CD8-positive, alpha-beta memory T cell (primary cell): ENCODE results near the gene TTC4. TPM values are rescaled to one million over a fixed set of nuclear protein-coding genes. Genes with fewer than 3 reads are reported as not detected.

Source experiments
- CTCF ChIA-PET: fragments of 350-600 bp; sonication (Branson Sonifier 250); formaldehyde crosslinking; loops from one replicate; lab custom pipeline; 2021; ENCODE audit warnings: antibody characterized with exemption; lab: Charles Lee
- POLR2A ChIA-PET: fragments of 350-600 bp; sonication (Branson Sonifier 250); formaldehyde crosslinking; loops from one replicate; lab custom pipeline; 2021; ENCODE audit warnings: antibody characterized with exemption; lab: Charles Lee
- DNase-seq, 5 donors: peaks; one replicate each; pipeline versions ENCODE4 v3.0.0 to v3.0.0-alpha.2; 2020 to 2022; ENCODE audit warnings: mixed read lengths in 1 of 5
- H3K27ac ChIP-seq: one replicate; pipeline ENCODE4 v1.7.0; 2013; ENCODE audit warnings: low read depth, mild to moderate bottlenecking, low read length, moderate library complexity
- H3K27me3 ChIP-seq: 2 replicates; pipeline ENCODE4 v1.7.0; 2013; ENCODE audit warnings: low read length, mild to moderate bottlenecking; ENCODE audit not compliant: insufficient read depth, poor library complexity, severe bottlenecking
- H3K36me3 ChIP-seq: 2 replicates; pipeline ENCODE4 v1.7.0; 2013; ENCODE audit warnings: mild to moderate bottlenecking, low read length, moderate library complexity; ENCODE audit not compliant: insufficient read depth
- H3K4me1 ChIP-seq: 2 replicates; pipeline ENCODE4 v1.7.0; 2013; ENCODE audit warnings: mild to moderate bottlenecking, low read length, moderate library complexity; ENCODE audit not compliant: insufficient read depth
- H3K4me3 ChIP-seq: 2 replicates; pipeline ENCODE4 v1.7.0; 2013; ENCODE audit warnings: mild to moderate bottlenecking, low read length
- H3K9me3 ChIP-seq: 2 replicates; pipeline ENCODE4 v1.7.0; 2013; ENCODE audit warnings: mild to moderate bottlenecking, low read length
- H3K27ac Mint-ChIP-seq, 8 donors: one replicate each; pipeline ENCODE4 v1.8.0; 2020 to 2021; ENCODE audit warnings: mixed read lengths in 8 of 8, mild to moderate bottlenecking in 6 of 8, inconsistent platforms in 3 of 8, moderate library complexity in 3 of 8
- H3K27me3 Mint-ChIP-seq, 2 donors: one replicate each; pipeline ENCODE4 v1.8.0; 2020 to 2021; ENCODE audit warnings: mixed read lengths in 2 of 2, mild to moderate bottlenecking in 1 of 2, moderate library complexity in 1 of 2
- H3K36me3 Mint-ChIP-seq, 3 donors: one replicate each; pipeline ENCODE4 v1.8.0; 2020 to 2021; ENCODE audit warnings: mixed read lengths in 3 of 3, inconsistent platforms in 1 of 3, mild to moderate bottlenecking in 1 of 3
- H3K4me1 Mint-ChIP-seq, 3 donors: one replicate each; pipeline ENCODE4 v1.8.0; 2020 to 2021; ENCODE audit warnings: mixed read lengths in 3 of 3, inconsistent platforms in 1 of 3, mild to moderate bottlenecking in 1 of 3
- H3K4me3 Mint-ChIP-seq, 7 donors: one replicate each; pipeline ENCODE4 v1.8.0; 2020 to 2021; ENCODE audit warnings: mixed read lengths in 7 of 7, mild to moderate bottlenecking in 6 of 7, moderate library complexity in 4 of 7, inconsistent platforms in 2 of 7
- H3K9me3 Mint-ChIP-seq, 5 donors: one replicate each; pipeline ENCODE4 v1.8.0; 2020 to 2022; ENCODE audit warnings: mixed read lengths in 5 of 5, mild to moderate bottlenecking in 3 of 5, moderate library complexity in 2 of 5, inconsistent platforms in 1 of 5
- polyA plus RNA-seq: library from polyadenylated mRNA; unstranded; fragments of 300-500 nt; fragmentation: Illumina TruSeq; gene quantifications from one replicate; pipeline ENCODE4 v1.2.3, GENCODE V29; 2021
- total RNA-seq, 2 experiments: library from RNA; stranded (reverse); gene quantifications; one replicate each; pipeline ENCODE4 v1.2.3, GENCODE V29; 2021

The TTC4 gene
- total and polyA plus RNA-seq, 3 experiments from 2014 or later, result 23.8 to 47.5 (median 47.0) TPM

GRCh38 chr1:54777431-54777830 is 61.8 kb downstream of the TTC4 start:
- Histone ChIP-seq H3K9me3 (no peaks in the 10 kb centered on the region), H3K4me1 (no peaks in the 10 kb centered on the region), H3K4me3 (no peak overlapping the region), H3K27ac (no peak overlapping the region), H3K36me3 (peaks cover 12% of the 10 kb centered on the region), H3K27me3 (no peaks in the 10 kb centered on the region)
- H3K9me3 Mint-ChIP-seq, result no peaks in the 10 kb centered on the region
- DNase-seq, result no peak
- H3K27me3 Mint-ChIP-seq, result no peaks in the 10 kb centered on the region
- peaks cover 0 to 2% (median 0%) of the 10 kb centered on the region in 3 donors for H3K4me1 Mint-ChIP-seq
- no peak overlapping the region for H3K4me3 Mint-ChIP-seq
- CTCF ChIA-PET, result no interaction called here
- POLR2A ChIA-PET, result no interaction called here
- peaks cover 4 to 34% (median 17%) of the 10 kb centered on the region in 3 donors for H3K36me3 Mint-ChIP-seq
- peak overlapping the region in 1 of 8 donors; percentile 76 for H3K27ac Mint-ChIP-seq

- ChIA-PET POLR2A (no interaction called here), CTCF (interaction anchor here (2.8 kb wide), 1 partner anchor 20 kb away, joined by 9 read pairs; the partner anchor contains the start of gene TTC22)
- Histone ChIP-seq H3K36me3 (peaks cover 20% of the 10 kb centered on the region), H3K27ac (no peak overlapping the region), H3K4me3 (no peak overlapping the region), H3K27me3 (no peaks in the 10 kb centered on the region), H3K9me3 (no peaks in the 10 kb centered on the region), H3K4me1 (no peaks in the 10 kb centered on the region)
- H3K36me3 Mint-ChIP-seq, result peaks cover 4 to 64% (median 21%) of the 10 kb centered on the region in 3 donors
- H3K9me3 Mint-ChIP-seq, result no peaks in the 10 kb centered on the region
- H3K27ac Mint-ChIP-seq, result no peak overlapping the region
- peaks cover 0 to 2% (median 0%) of the 10 kb centered on the region in 3 donors for H3K4me1 Mint-ChIP-seq
- no peak for DNase-seq
- H3K27me3 Mint-ChIP-seq, result no peaks in the 10 kb centered on the region
- H3K4me3 Mint-ChIP-seq, result no peak overlapping the region
These were observed 65.5 kb downstream of the TTC4 start for GRCh38 chr1:54781023-54781723.

GRCh38 chr1:54782156-54782555 is 66.5 kb downstream of the TTC4 start:
- DNase-seq, result no peak
- POLR2A ChIA-PET, result no interaction called here
- Histone ChIP-seq H3K4me1 (no peaks in the 10 kb centered on the region), H3K27me3 (no peaks in the 10 kb centered on the region), H3K9me3 (no peaks in the 10 kb centered on the region), H3K27ac (no peak overlapping the region), H3K4me3 (no peak overlapping the region), H3K36me3 (peaks cover 20% of the 10 kb centered on the region)
- Mint-ChIP-seq H3K27me3 (no peaks in the 10 kb centered on the region), H3K9me3 (no peaks in the 10 kb centered on the region), H3K27ac (peak overlapping the region in 1 of 8 donors; percentile 6), H3K36me3 (peaks cover 4 to 74% (median 23%) of the 10 kb centered on the region in 3 donors), H3K4me1 (peaks cover 0 to 5% (median 0%) of the 10 kb centered on the region in 3 donors), H3K4me3 (no peak overlapping the region)
- CTCF ChIA-PET, result interaction anchor here (2.8 kb wide), 1 partner anchor 19 kb away, joined by 9 read pairs; the partner anchor contains the start of gene TTC22

- Mint-ChIP-seq H3K9me3 (no peaks in the 10 kb centered on the region), H3K4me1 (peaks cover 0 to 6% (median 0%) of the 10 kb centered on the region in 3 donors), H3K4me3 (no peak overlapping the region), H3K27me3 (no peaks in the 10 kb centered on the region), H3K27ac (peak overlapping the region in 3 of 8 donors; percentile 6 to 92 (median 32)), H3K36me3 (peaks cover 4 to 77% (median 23%) of the 10 kb centered on the region in 3 donors)
- no peak for DNase-seq
- H3K27ac ChIP-seq, result no peak overlapping the region
- H3K36me3 ChIP-seq, result peaks cover 20% of the 10 kb centered on the region
- no peaks in the 10 kb centered on the region for H3K27me3 ChIP-seq
- no peaks in the 10 kb centered on the region for H3K4me1 ChIP-seq
- POLR2A ChIA-PET, result no interaction called here
- CTCF ChIA-PET, result interaction anchor here (2.8 kb wide), 1 partner anchor 19 kb away, joined by 9 read pairs; the partner anchor contains the start of gene TTC22
- H3K4me3 ChIP-seq, result no peak overlapping the region
- H3K9me3 ChIP-seq, result no peaks in the 10 kb centered on the region
These were observed 66.9 kb downstream of the TTC4 start for GRCh38 chr1:54782588-54782987.

- no peaks in the 10 kb centered on the region for H3K27me3 ChIP-seq
- ChIA-PET CTCF (interaction anchor here (1.8 kb wide), 1 partner anchor 17 kb away, joined by 5 read pairs; the partner anchor contains the start of gene TTC22), POLR2A (no interaction called here)
- no peak for DNase-seq
- H3K4me1 ChIP-seq, result no peaks in the 10 kb centered on the region
- H3K27ac ChIP-seq, result no peak overlapping the region
- Mint-ChIP-seq H3K9me3 (no peaks in the 10 kb centered on the region), H3K27me3 (no peaks in the 10 kb centered on the region), H3K27ac (peak overlapping the region in 2 of 8 donors; percentile 45 to 92), H3K4me3 (no peak overlapping the region), H3K4me1 (peaks cover 0 to 6% (median 0%) of the 10 kb centered on the region in 3 donors), H3K36me3 (peaks cover 0 to 78% (median 18%) of the 10 kb centered on the region in 3 donors)
- H3K9me3 ChIP-seq, result no peaks in the 10 kb centered on the region
- peaks cover 20% of the 10 kb centered on the region for H3K36me3 ChIP-seq
- H3K4me3 ChIP-seq, result no peak overlapping the region
These were observed 68.4 kb downstream of the TTC4 start for GRCh38 chr1:54784066-54784465.

GRCh38 chr1:54786778-54787177 is 71.1 kb downstream of the TTC4 start:
- Mint-ChIP-seq H3K27ac (peak overlapping the region in 4 of 8 donors; percentile 17 to 77 (median 62)), H3K4me3 (no peak overlapping the region), H3K27me3 (no peaks in the 10 kb centered on the region), H3K4me1 (peaks cover 5 to 10% (median 6%) of the 10 kb centered on the region in 3 donors), H3K9me3 (peaks cover 0 to 1% (median 0%) of the 10 kb centered on the region in 5 donors), H3K36me3 (peaks cover 3 to 84% (median 13%) of the 10 kb centered on the region in 3 donors)
- H3K27ac ChIP-seq, result no peak overlapping the region
- no peaks in the 10 kb centered on the region for H3K27me3 ChIP-seq
- ChIA-PET POLR2A (no interaction called here), CTCF (interaction anchor here (1.4 kb wide), 1 partner anchor 15 kb away, joined by 4 read pairs; no protein-coding TSS in a partner anchor)
- peaks cover 17% of the 10 kb centered on the region for H3K36me3 ChIP-seq
- H3K4me3 ChIP-seq, result no peak overlapping the region
- DNase-seq, result no peak
- no peaks in the 10 kb centered on the region for H3K9me3 ChIP-seq
- no peaks in the 10 kb centered on the region for H3K4me1 ChIP-seq

- Mint-ChIP-seq H3K4me3 (no peak overlapping the region), H3K27ac (peak overlapping the region in 3 of 8 donors; percentile 47 to 85 (median 60)), H3K36me3 (peaks cover 6 to 81% (median 9%) of the 10 kb centered on the region in 3 donors), H3K9me3 (peaks cover 0 to 3% (median 0%) of the 10 kb centered on the region in 5 donors), H3K27me3 (no peaks in the 10 kb centered on the region), H3K4me1 (peaks cover 5 to 10% (median 6%) of the 10 kb centered on the region in 3 donors)
- no peak for DNase-seq
- Histone ChIP-seq H3K4me3 (no peak overlapping the region), H3K9me3 (no peaks in the 10 kb centered on the region), H3K4me1 (no peaks in the 10 kb centered on the region), H3K36me3 (peaks cover 13% of the 10 kb centered on the region), H3K27me3 (no peaks in the 10 kb centered on the region), H3K27ac (no peak overlapping the region)
- ChIA-PET CTCF (interaction anchor here (1.4 kb wide), 1 partner anchor 14 kb away, joined by 4 read pairs; no protein-coding TSS in a partner anchor), POLR2A (no interaction called here)
These were observed 71.9 kb downstream of the TTC4 start for GRCh38 chr1:54787604-54788003.

- ChIA-PET CTCF (interaction anchor here (4.7 kb wide), 1 partner anchor 12 kb away, joined by 30 read pairs; the partner anchor contains the start of gene TTC22), POLR2A (no interaction called here)
- H3K27me3 Mint-ChIP-seq, result no peaks in the 10 kb centered on the region
- Histone ChIP-seq H3K27me3 (no peaks in the 10 kb centered on the region), H3K4me3 (no peak overlapping the region), H3K27ac (no peak overlapping the region), H3K36me3 (peaks cover 11% of the 10 kb centered on the region), H3K9me3 (no peaks in the 10 kb centered on the region), H3K4me1 (no peaks in the 10 kb centered on the region)
- no peak overlapping the region for H3K4me3 Mint-ChIP-seq
- H3K36me3 Mint-ChIP-seq, result peaks cover 6 to 81% (median 9%) of the 10 kb centered on the region in 3 donors
- peak overlapping the region in 1 of 8 donors; percentile 74 for H3K27ac Mint-ChIP-seq
- peaks cover 5 to 10% (median 6%) of the 10 kb centered on the region in 3 donors for H3K4me1 Mint-ChIP-seq
- DNase-seq, result no peak
- H3K9me3 Mint-ChIP-seq, result peaks cover 0 to 3% (median 0%) of the 10 kb centered on the region in 5 donors
These were observed 72.8 kb downstream of the TTC4 start for GRCh38 chr1:54788459-54788858.
